Heart left ventricle (tissue), 16 donors: ENCODE results near the gene RAB4B. TPM values are rescaled to one million over a fixed set of nuclear protein-coding genes. Genes with fewer than 3 reads are reported as not detected.

ENCODE experiments used
- ATAC-seq, 4 donors: fragments of 200-7000 bp; cut with Tn5 transposase; one replicate each; pipeline ENCODE4 v1.9.1; 2020 to 2022; ENCODE audit warnings: moderate library complexity in 4 of 4, mild to moderate bottlenecking in 3 of 4, moderate number of reproducible peaks in 1 of 4
- DNase-seq, 5 donors: peaks; one replicate each; pipeline ENCODE4 v3.0.0-alpha.2; 2020
- H3K27ac ChIP-seq, 12 donors: fragments of 200-600 bp; sonication (generic) in 4 of 12; one replicate each; pipeline versions ENCODE4 v1.5.0 to v1.8.0; 2016 to 2022; ENCODE audit warnings: mild to moderate bottlenecking in 2 of 12
- H3K27me3 ChIP-seq, 9 donors: fragments of 200-600 bp; sonication (generic) in 2 of 9; one replicate each; pipeline versions ENCODE4 v1.5.1 to v1.8.0; 2016 to 2022; ENCODE audit warnings: mild to moderate bottlenecking in 3 of 9
- H3K36me3 ChIP-seq, 9 donors: fragments of 200-600 bp; sonication (generic) in 2 of 9; one replicate each; pipeline versions ENCODE4 v1.5.0 to v1.8.0; 2018 to 2022; ENCODE audit warnings: mild to moderate bottlenecking in 2 of 9
- H3K4me1 ChIP-seq, 12 donors: fragments of 200-600 bp; sonication (generic) in 4 of 12; one replicate each; pipeline versions ENCODE4 v1.5.0 to v1.8.0; 2016 to 2022; ENCODE audit warnings: mild to moderate bottlenecking in 3 of 12
- H3K4me3 ChIP-seq, 12 donors: fragments of 200-600 bp; sonication (generic) in 4 of 12; one replicate each; pipeline versions ENCODE4 v1.5.0 to v1.8.0; 2017 to 2022; ENCODE audit warnings: mild to moderate bottlenecking in 9 of 12, moderate library complexity in 4 of 12
- H3K9me3 ChIP-seq, 12 donors: fragments of 200-600 bp; sonication (generic) in 4 of 12; one replicate each; pipeline versions ENCODE4 v1.5.0 to v1.8.0; 2016 to 2022; ENCODE audit warnings: mild to moderate bottlenecking in 1 of 12
- POLR2A ChIP-seq, 2 donors: fragments of 450-650 bp; IDR thresholded peaks; one replicate each; pipeline ENCODE4 v1.6.1; 2017; ENCODE audit warnings: antibody characterized with exemption in 2 of 2, mild to moderate bottlenecking in 2 of 2, moderate library complexity in 2 of 2
- WGBS, 4 donors: extraction: QIAGEN DNeasy Blood & Tissue Kit in 2 of 4; methylation state at CpG; one replicate each; pipeline versions ENCODE4 v1.1.5 to v1.1.7; 2013 to 2018; 5-methylcytosine and 5-hydroxymethylcytosine counted together
- intact Hi-C, 10 donors: fragments of 100-400 bp; cut with DNase I; formaldehyde crosslinking; loops; one replicate each; pipeline versions ENCODE4 v1.11.1 to v1.14.2; 2022
- polyA plus RNA-seq, 2 donors: library from polyadenylated mRNA; stranded (reverse); fragments of 200-250 nt; gene quantifications; one replicate each; pipeline ENCODE4 v1.2.3, GENCODE V29; 2013
- total RNA-seq, 9 donors: library from RNA; depleted of rRNA in 2 of 9; stranded (reverse); fragments of >200 nt in 2 of 9; fragmentation: NEBNext Ultra II Directional in 3 of 9; extraction: Animal tissue kit (Norgen Biotek cat#: 25700) in 3 of 9; gene quantifications; one replicate each; pipeline versions ENCODE4 v1.1.0 to v1.2.4, GENCODE V29; 2016 to 2023
- TF ChIP-seq, protein P1 (sequence below), 12 donors: fragments of 200-600 bp; sonication (generic) in 4 of 12; IDR thresholded peaks; one replicate each; pipeline versions ENCODE4 v1.5.0 to v1.8.0; 2018 to 2022; ENCODE audit warnings: antibody characterized with exemption in 12 of 12, mild to moderate bottlenecking in 5 of 12
- donor health status: ischemic (EF 13 %, LVEDD 7.1; RV severe dilation, severe dysfunction).
- donor health status: healthy with polysubstance abuse.
- donor health status: DM: no; HTN: yes; CAD: no.
- donor health status: DM: no; HTN: no; CAD: no.
- donor health status: ischemic (EF 25% LVEDD 6.9; RV normal size, moderate dysfunction).
- donor health status: ischemic (EF 25% LVEDD 5.7; RV mildly dilated, moderate dysfunction).
- donor health status: healthy.
- donor health status: DM: yes; HTN: yes; CAD: no.
- donor health status: ischemic (EF 35%, LVEDD 5.7; RV mildly dilated, moderate dysfunction).
- donor health status: nonischemic (EF 11% LVEDD 7.7; RV severe dilation, severe dysfunction).
- donor health status: DM: yes; HTN: yes; CAD: no.
- donor health status: PGD.
- donor health status: ischemic (EF 29% LVEDD 5.4; RV normal size, mild dysfunction).
- donor health status: nonischemic (EF 23%, LVEDD 6.1; RV moderate dilation, normal function).

Gene RAB4B
- total and polyA plus RNA-seq, 11 donors = 12.3 to 50.1 (median 17.2) TPM

DNA sequence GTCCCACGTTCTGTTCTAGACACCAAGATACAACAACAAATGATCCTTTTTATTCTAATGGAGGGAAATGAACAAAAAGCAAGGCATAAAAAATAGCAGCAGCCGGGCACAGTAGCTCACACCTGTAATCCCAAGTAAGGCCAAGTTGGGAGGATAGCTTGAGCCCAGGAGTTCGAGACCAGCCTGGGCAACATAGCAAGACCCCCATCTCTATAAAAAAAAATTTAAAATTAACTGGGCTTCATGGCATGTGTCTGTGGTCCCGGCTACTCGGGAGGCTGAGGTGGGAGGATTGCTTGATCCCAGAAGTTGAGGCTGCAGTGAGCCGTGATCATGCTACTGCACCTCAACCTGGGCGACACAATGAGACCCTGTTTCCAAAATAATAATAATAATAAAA is 1.7 kb upstream of the RAB4B start:
- peaks cover 0 to 4% (median 0%) of the 10 kb centered on the region in 12 donors for H3K9me3 ChIP-seq
- H3K4me3 ChIP-seq = peak overlapping the region in 1 of 12 donors; percentile 74
- 80 to 87% (median 82%) methylated on average over 7 of the region's 7 CpGs for WGBS, 4 donors
- H3K4me1 ChIP-seq = peaks cover 0 to 25% (median 13%) of the 10 kb centered on the region in 12 donors
- ATAC-seq (no peak), DNase-seq (no peak)
- H3K27me3 ChIP-seq = no peaks in the 10 kb centered on the region
- H3K36me3 ChIP-seq = peaks cover 0 to under 1% (median 0%) of the 10 kb centered on the region in 9 donors
- intact Hi-C loops = loop anchor here in 1 of 10 donors (2.0 kb wide), 1 partner anchor 26 kb away; the partner anchor contains the start of genes ACTMAP and SNRPA
- H3K27ac ChIP-seq = peak overlapping the region in 10 of 12 donors; percentile 89 to 100 (median 98)
- TF ChIP-seq POLR2A (IDR thresholded peaks at IDR 0.05) = no peak
- TF ChIP-seq, protein P1, sequence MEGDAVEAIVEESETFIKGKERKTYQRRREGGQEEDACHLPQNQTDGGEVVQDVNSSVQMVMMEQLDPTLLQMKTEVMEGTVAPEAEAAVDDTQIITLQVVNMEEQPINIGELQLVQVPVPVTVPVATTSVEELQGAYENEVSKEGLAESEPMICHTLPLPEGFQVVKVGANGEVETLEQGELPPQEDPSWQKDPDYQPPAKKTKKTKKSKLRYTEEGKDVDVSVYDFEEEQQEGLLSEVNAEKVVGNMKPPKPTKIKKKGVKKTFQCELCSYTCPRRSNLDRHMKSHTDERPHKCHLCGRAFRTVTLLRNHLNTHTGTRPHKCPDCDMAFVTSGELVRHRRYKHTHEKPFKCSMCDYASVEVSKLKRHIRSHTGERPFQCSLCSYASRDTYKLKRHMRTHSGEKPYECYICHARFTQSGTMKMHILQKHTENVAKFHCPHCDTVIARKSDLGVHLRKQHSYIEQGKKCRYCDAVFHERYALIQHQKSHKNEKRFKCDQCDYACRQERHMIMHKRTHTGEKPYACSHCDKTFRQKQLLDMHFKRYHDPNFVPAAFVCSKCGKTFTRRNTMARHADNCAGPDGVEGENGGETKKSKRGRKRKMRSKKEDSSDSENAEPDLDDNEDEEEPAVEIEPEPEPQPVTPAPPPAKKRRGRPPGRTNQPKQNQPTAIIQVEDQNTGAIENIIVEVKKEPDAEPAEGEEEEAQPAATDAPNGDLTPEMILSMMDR (IDR thresholded peaks at IDR 0.05) = no peak

DNA sequence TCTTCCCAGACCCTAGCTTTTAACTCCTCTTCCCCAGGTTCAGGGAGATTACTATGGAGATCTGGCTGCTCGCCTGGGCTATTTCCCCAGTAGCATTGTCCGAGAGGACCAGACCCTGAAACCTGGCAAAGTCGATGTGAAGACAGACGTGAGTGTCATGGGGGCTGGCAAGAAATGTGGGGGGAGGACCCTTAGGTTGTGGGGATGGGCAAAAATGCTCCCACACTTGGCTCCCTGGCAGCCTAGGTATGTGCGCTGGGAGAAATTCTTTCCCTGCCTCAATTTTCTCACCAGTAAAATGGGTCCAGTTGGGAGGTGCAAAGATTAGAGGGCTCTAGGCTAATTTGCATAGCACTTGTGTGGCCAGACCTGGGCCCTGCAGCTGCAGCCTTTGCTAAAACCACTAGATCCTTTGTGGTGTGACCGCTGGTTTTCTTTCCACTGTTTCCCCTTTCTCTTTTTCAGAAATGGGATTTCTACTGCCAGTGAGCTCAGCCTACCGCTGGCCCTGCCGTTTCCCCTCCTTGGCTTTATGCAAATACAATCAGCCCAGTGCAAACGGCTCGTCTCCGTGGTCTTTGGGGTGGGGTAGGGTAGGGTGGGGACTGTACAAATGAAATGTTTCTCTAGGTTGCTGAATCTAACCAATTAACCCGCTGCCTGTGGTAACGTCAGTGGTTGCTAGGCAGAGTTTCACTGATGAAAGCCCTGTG is 959 bp upstream of the RAB4B start:
- Histone ChIP-seq H3K4me1 (peaks cover 0 to 25% (median 13%) of the 10 kb centered on the region in 12 donors), H3K4me3 (peak overlapping the region; percentile 47 to 94 (median 74)), H3K27ac (peak overlapping the region; percentile 89 to 100 (median 98)), H3K27me3 (no peaks in the 10 kb centered on the region), H3K9me3 (no peaks in the 10 kb centered on the region), H3K36me3 (peaks cover 0 to 8% (median 0%) of the 10 kb centered on the region in 9 donors)
- WGBS, 4 donors = 12 to 13% (median 13%) methylated on average over 12 to 13 of the region's 13 CpGs
- intact Hi-C loops = loop anchor here in 2 of 10 donors (1.0 to 2.0 kb wide), 2 partner anchors 26 to 114 kb away; partner anchors contain the start of genes ACTMAP (in 1 of the 2) and SNRPA (in 1 of the 2)
- peak; percentile 81 to 90 (median 86) for ATAC-seq
- peak; percentile 86 to 91 (median 90) for DNase-seq
- no peak for TF ChIP-seq POLR2A (IDR thresholded peaks at IDR 0.05)
- TF ChIP-seq, protein P1 (IDR thresholded peaks at IDR 0.05) = no peak

DNA sequence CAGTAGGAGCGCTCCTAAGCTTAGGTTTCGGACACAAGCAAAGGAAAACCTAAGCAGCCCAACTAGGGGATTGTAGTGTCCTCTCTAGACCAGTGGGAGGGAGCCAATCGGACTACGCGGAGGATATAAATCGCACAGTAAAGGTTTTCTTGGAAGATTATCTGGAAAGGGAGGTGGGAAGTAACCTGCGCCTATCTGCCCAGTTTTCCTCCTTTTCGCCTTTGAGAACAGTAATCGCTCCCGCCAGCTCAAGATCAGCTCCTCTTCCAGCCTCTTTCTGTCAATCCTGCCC is 456 bp upstream of the RAB4B start:
- intact Hi-C loops = loop anchor here in 2 of 10 donors (1.0 to 2.0 kb wide), 2 partner anchors 27 to 114 kb away; partner anchors contain the start of genes ACTMAP (in 1 of the 2) and SNRPA (in 1 of the 2)
- Histone ChIP-seq H3K36me3 (peaks cover 0 to 13% (median 0%) of the 10 kb centered on the region in 9 donors), H3K9me3 (no peaks in the 10 kb centered on the region), H3K4me1 (peaks cover 0 to 25% (median 13%) of the 10 kb centered on the region in 12 donors), H3K27ac (peak overlapping the region; percentile 89 to 100 (median 98)), H3K4me3 (peak overlapping the region; percentile 47 to 94 (median 74)), H3K27me3 (no peaks in the 10 kb centered on the region)
- ATAC-seq (no peak), DNase-seq (no peak)
- TF ChIP-seq, protein P1 (IDR thresholded peaks at IDR 0.05) = no peak
- 0 to 1% (median 1%) methylated on average over 10 of the region's 10 CpGs for WGBS, 4 donors

DNA sequence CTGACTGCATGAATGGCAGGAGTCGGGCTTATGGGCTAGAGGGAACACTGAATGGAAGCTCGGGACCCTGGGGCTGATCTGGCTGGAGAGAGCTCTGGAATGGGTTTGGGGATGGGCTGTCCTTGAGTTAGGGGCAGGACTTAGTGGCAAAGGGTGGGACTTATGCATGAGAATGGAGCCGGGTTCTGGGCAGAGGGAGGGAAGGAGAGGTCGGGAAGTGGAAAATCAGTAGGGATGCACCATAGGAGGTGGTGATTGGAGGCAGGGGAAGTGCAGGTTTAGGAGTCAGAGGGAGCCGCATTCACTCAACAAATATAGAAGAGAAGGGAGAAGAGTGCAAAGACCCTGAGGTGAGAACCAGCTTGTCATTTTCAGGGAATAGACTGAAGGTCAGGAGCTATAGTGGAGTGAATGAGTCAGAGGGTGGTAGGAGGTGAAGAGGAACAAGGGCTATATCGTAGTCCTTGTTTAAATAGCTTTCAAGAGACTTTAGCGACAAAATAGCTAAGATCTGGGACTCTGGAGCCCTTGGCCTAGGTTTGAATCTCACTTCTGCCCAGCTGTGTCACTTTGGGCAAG is 748 bp downstream of the RAB4B start:
- H3K27ac ChIP-seq = peak overlapping the region; percentile 85 to 100 (median 98)
- DNase-seq = no peak
- 9 to 15% (median 10%) methylated on average over 7 of the region's 7 CpGs for WGBS, 4 donors
- peak overlapping the region; percentile 67 to 94 (median 74) for H3K4me3 ChIP-seq
- peaks cover 0 to 17% (median 0%) of the 10 kb centered on the region in 9 donors for H3K36me3 ChIP-seq
- intact Hi-C loops = loop anchor here in 3 of 10 donors (1.0 to 2.0 kb wide), 4 partner anchors 20 to 115 kb away; partner anchors contain the start of genes ACTMAP (in 2 of the 3) and SNRPA (in 1 of the 3)
- TF ChIP-seq, protein P1 (IDR thresholded peaks at IDR 0.05) = no peak
- no peak for TF ChIP-seq POLR2A (IDR thresholded peaks at IDR 0.05)
- peaks cover 0 to 25% (median 13%) of the 10 kb centered on the region in 12 donors for H3K4me1 ChIP-seq
- no peaks in the 10 kb centered on the region for H3K9me3 ChIP-seq
- ATAC-seq = no peak
- H3K27me3 ChIP-seq = no peaks in the 10 kb centered on the region
